WTC11 (cell line): ENCODE measurements around the gene WDFY4. TPM values are rescaled to one million over a fixed set of nuclear protein-coding genes. Genes with fewer than 3 reads are reported as not detected.

Experiments used
- ATAC-seq: fragments of 200-7000 bp; cut with Tn5 transposase; 2 replicates; pipeline ENCODE4 v1.10.0; 2021; ENCODE audit warnings: mild to moderate bottlenecking, moderate library complexity
- CTCF ChIA-PET: fragments of 300-600 bp; sonication (Branson Sonifier 250); formaldehyde crosslinking; loops from one replicate; lab custom pipeline; 2021; ENCODE audit warnings: antibody characterized with exemption; lab: Charles Lee
- POLR2A ChIA-PET: fragments of 350-600 bp; sonication (Branson Sonifier 250); formaldehyde crosslinking; loops from one replicate; lab custom pipeline; 2021; ENCODE audit warnings: antibody characterized with exemption; lab: Charles Lee
- DNase-seq: peaks from one replicate; pipeline ENCODE4 v3.0.0; 2021; ENCODE audit warnings: low spot score
- H3K27ac Mint-ChIP-seq: 2 replicates; pipeline ENCODE4 v1.8.0; 2021; ENCODE audit warnings: mixed read lengths
- H3K27me3 Mint-ChIP-seq: 2 replicates; pipeline ENCODE4 v1.8.0; 2021; ENCODE audit warnings: low read depth, mild to moderate bottlenecking, moderate library complexity, mixed read lengths
- H3K36me3 Mint-ChIP-seq: 2 replicates; pipeline ENCODE4 v1.8.0; 2021; ENCODE audit warnings: mixed read lengths
- H3K4me1 Mint-ChIP-seq: 2 replicates; pipeline ENCODE4 v1.8.0; 2022; ENCODE audit warnings: mixed read lengths
- H3K4me3 Mint-ChIP-seq: 2 replicates; pipeline ENCODE4 v1.8.0; 2021; ENCODE audit warnings: mild to moderate bottlenecking, moderate library complexity, mixed read lengths
- H3K9me3 Mint-ChIP-seq: 2 replicates; pipeline ENCODE4 v1.8.0; 2021; ENCODE audit warnings: mixed read lengths
- CREM ChIP-seq: sonication (generic); formaldehyde crosslinking; IDR thresholded peaks from 2 replicates; pipeline ENCODE4 v1.8.1; 2022; ENCODE audit warnings: mild to moderate bottlenecking, missing genetic modification reagents, moderate library complexity
- FOXJ3 ChIP-seq: sonication (generic); formaldehyde crosslinking; IDR thresholded peaks from 2 replicates; pipeline ENCODE4 v1.9.0; 2021; ENCODE audit warnings: missing genetic modification reagents, mild to moderate bottlenecking, borderline replicate concordance
- GABPB1 ChIP-seq: sonication (generic); formaldehyde crosslinking; IDR thresholded peaks from 2 replicates; pipeline ENCODE4 v1.8.1; 2023; ENCODE audit warnings: mild to moderate bottlenecking, missing genetic modification reagents
- GTF2I ChIP-seq: fragments of 250-450 bp; sonication (Bioruptor Pico); conservative IDR thresholded peaks from 2 replicates; pipeline ENCODE4 v1.4.0; 2021; ENCODE audit warnings: mild to moderate bottlenecking
- IRF2 ChIP-seq: sonication (generic); formaldehyde crosslinking; IDR thresholded peaks from 2 replicates; pipeline ENCODE4 v1.8.0; 2022; ENCODE audit warnings: low read depth, missing genetic modification reagents, borderline replicate concordance
- JUN ChIP-seq: sonication (generic); formaldehyde crosslinking; IDR thresholded peaks from 2 replicates; pipeline ENCODE4 v1.8.0; 2023; ENCODE audit warnings: mild to moderate bottlenecking, missing genetic modification reagents
- NFATC4 ChIP-seq: fragments of 250-450 bp; sonication (Bioruptor Pico); IDR thresholded peaks from 2 replicates; pipeline ENCODE4 v1.9.0; 2021; ENCODE audit warnings: mild to moderate bottlenecking
- NFE2L1 ChIP-seq: sonication (generic); formaldehyde crosslinking; IDR thresholded peaks from 2 replicates; pipeline ENCODE4 v1.8.1; 2023; ENCODE audit warnings: missing genetic modification reagents
- NFYB ChIP-seq: sonication (generic); formaldehyde crosslinking; conservative IDR thresholded peaks from 2 replicates; pipeline ENCODE4 v1.8.0; 2022; ENCODE audit warnings: low read depth, missing genetic modification reagents
- NR2C2 ChIP-seq: sonication (generic); formaldehyde crosslinking; IDR thresholded peaks from 2 replicates; pipeline ENCODE4 v1.8.0; 2022; ENCODE audit warnings: mild to moderate bottlenecking, missing genetic modification reagents
- OVOL2 ChIP-seq: fragments of 250-450 bp; sonication (Bioruptor Pico); IDR thresholded peaks from 2 replicates; pipeline ENCODE4 v1.9.0; 2021; ENCODE audit warnings: mild to moderate bottlenecking, borderline replicate concordance
- PRRX2 ChIP-seq: fragments of 250-450 bp; sonication (Bioruptor Pico); IDR thresholded peaks from 2 replicates; pipeline ENCODE4 v1.8.0; 2021; ENCODE audit warnings: mild to moderate bottlenecking
- SMAD3 ChIP-seq: sonication (generic); formaldehyde crosslinking; IDR thresholded peaks from 2 replicates; pipeline ENCODE4 v1.8.0; 2022; ENCODE audit warnings: missing genetic modification reagents, mild to moderate bottlenecking, borderline replicate concordance
- total RNA-seq: library from RNA; stranded (reverse); gene quantifications from 3 replicates; pipeline ENCODE4 v1.2.3, GENCODE V29; 2021
- TF ChIP-seq, protein P1 (sequence below): fragments of 200-600 bp; IDR thresholded peaks from 2 replicates; pipeline ENCODE4 v1.8.0; 2022; ENCODE audit warnings: antibody characterized with exemption
- TF ChIP-seq, protein P2 (sequence below): sonication (generic); formaldehyde crosslinking; IDR thresholded peaks from 2 replicates; pipeline ENCODE4 v1.8.0; 2022; ENCODE audit warnings: missing genetic modification reagents
- TF ChIP-seq, protein P3 (sequence below): sonication (generic); formaldehyde crosslinking; IDR thresholded peaks from 2 replicates; pipeline ENCODE4 v1.8.1; 2023; ENCODE audit warnings: mild to moderate bottlenecking, missing genetic modification reagents
- TF ChIP-seq, protein P4 (sequence below): sonication (generic); formaldehyde crosslinking; IDR thresholded peaks from 2 replicates; pipeline ENCODE4 v1.8.1; 2023; ENCODE audit warnings: mild to moderate bottlenecking, missing genetic modification reagents
- TF ChIP-seq, protein P5 (sequence below): fragments of 250-450 bp; sonication (Bioruptor Pico); IDR thresholded peaks from 2 replicates; pipeline ENCODE4 v1.9.0; 2021; ENCODE audit warnings: mild to moderate bottlenecking
- TF ChIP-seq, protein P6 (sequence below): sonication (generic); formaldehyde crosslinking; IDR thresholded peaks from 2 replicates; pipeline ENCODE4 v1.8.1; 2023; ENCODE audit warnings: mild to moderate bottlenecking, missing genetic modification reagents, moderate library complexity

Gene WDFY4
- total RNA-seq, 1 experiment from 2014 or later: 0.13 TPM

DNA sequence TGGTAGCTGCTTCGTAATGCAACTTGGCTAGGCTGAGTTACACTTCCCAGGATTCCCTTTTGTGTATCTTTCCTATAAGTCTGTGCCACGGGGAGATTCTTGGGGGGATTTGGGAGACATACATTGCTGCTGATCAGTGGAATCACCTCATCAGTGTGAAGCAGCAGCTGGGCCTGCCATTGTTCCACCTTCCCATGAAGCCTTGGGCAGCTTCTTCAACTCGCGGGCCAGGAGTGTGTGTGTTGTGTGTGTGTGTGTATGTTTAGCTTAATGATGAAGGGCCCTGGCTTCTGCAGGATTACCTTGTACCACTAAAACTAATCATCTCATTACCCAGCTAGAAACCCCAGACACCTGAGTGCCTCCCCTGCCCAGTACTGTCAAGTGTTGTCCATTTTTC is 46.5 kb upstream of the WDFY4 start:
- H3K4me1 Mint-ChIP-seq: no peaks in the 10 kb centered on the region
- no peak overlapping the region for H3K4me3 Mint-ChIP-seq
- H3K36me3 Mint-ChIP-seq: peaks cover 12% of the 10 kb centered on the region
- H3K27me3 Mint-ChIP-seq: peaks cover 2% of the 10 kb centered on the region
- ATAC-seq (no peak), DNase-seq (no peak)
- ChIA-PET POLR2A (no interaction called here), CTCF (interaction anchor here (1.5 to 2.0 kb wide), 3 partner anchors 18 to 23 kb away, joined by 3 to 9 read pairs (median 6); no protein-coding TSS in a partner anchor)
- TF ChIP-seq, protein P1, sequence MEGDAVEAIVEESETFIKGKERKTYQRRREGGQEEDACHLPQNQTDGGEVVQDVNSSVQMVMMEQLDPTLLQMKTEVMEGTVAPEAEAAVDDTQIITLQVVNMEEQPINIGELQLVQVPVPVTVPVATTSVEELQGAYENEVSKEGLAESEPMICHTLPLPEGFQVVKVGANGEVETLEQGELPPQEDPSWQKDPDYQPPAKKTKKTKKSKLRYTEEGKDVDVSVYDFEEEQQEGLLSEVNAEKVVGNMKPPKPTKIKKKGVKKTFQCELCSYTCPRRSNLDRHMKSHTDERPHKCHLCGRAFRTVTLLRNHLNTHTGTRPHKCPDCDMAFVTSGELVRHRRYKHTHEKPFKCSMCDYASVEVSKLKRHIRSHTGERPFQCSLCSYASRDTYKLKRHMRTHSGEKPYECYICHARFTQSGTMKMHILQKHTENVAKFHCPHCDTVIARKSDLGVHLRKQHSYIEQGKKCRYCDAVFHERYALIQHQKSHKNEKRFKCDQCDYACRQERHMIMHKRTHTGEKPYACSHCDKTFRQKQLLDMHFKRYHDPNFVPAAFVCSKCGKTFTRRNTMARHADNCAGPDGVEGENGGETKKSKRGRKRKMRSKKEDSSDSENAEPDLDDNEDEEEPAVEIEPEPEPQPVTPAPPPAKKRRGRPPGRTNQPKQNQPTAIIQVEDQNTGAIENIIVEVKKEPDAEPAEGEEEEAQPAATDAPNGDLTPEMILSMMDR: no peak
- TF ChIP-seq GABPB1 (CRISPR knock-in tag) (no peak), NFE2L1 (CRISPR knock-in tag) (no peak), FOXJ3 (CRISPR knock-in tag) (no peak), IRF2 (no peak), PRRX2 (CRISPR knock-in tag) (no peak)
- TF ChIP-seq, protein P2, sequence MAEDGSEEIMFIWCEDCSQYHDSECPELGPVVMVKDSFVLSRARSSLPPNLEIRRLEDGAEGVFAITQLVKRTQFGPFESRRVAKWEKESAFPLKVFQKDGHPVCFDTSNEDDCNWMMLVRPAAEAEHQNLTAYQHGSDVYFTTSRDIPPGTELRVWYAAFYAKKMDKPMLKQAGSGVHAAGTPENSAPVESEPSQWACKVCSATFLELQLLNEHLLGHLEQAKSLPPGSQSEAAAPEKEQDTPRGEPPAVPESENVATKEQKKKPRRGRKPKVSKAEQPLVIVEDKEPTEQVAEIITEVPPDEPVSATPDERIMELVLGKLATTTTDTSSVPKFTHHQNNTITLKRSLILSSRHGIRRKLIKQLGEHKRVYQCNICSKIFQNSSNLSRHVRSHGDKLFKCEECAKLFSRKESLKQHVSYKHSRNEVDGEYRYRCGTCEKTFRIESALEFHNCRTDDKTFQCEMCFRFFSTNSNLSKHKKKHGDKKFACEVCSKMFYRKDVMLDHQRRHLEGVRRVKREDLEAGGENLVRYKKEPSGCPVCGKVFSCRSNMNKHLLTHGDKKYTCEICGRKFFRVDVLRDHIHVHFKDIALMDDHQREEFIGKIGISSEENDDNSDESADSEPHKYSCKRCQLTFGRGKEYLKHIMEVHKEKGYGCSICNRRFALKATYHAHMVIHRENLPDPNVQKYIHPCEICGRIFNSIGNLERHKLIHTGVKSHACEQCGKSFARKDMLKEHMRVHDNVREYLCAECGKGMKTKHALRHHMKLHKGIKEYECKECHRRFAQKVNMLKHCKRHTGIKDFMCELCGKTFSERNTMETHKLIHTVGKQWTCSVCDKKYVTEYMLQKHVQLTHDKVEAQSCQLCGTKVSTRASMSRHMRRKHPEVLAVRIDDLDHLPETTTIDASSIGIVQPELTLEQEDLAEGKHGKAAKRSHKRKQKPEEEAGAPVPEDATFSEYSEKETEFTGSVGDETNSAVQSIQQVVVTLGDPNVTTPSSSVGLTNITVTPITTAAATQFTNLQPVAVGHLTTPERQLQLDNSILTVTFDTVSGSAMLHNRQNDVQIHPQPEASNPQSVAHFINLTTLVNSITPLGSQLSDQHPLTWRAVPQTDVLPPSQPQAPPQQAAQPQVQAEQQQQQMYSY (CRISPR knock-in tag): no peak
- TF ChIP-seq, protein P3, sequence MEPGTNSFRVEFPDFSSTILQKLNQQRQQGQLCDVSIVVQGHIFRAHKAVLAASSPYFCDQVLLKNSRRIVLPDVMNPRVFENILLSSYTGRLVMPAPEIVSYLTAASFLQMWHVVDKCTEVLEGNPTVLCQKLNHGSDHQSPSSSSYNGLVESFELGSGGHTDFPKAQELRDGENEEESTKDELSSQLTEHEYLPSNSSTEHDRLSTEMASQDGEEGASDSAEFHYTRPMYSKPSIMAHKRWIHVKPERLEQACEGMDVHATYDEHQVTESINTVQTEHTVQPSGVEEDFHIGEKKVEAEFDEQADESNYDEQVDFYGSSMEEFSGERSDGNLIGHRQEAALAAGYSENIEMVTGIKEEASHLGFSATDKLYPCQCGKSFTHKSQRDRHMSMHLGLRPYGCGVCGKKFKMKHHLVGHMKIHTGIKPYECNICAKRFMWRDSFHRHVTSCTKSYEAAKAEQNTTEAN: no peak
- TF ChIP-seq, protein P4, sequence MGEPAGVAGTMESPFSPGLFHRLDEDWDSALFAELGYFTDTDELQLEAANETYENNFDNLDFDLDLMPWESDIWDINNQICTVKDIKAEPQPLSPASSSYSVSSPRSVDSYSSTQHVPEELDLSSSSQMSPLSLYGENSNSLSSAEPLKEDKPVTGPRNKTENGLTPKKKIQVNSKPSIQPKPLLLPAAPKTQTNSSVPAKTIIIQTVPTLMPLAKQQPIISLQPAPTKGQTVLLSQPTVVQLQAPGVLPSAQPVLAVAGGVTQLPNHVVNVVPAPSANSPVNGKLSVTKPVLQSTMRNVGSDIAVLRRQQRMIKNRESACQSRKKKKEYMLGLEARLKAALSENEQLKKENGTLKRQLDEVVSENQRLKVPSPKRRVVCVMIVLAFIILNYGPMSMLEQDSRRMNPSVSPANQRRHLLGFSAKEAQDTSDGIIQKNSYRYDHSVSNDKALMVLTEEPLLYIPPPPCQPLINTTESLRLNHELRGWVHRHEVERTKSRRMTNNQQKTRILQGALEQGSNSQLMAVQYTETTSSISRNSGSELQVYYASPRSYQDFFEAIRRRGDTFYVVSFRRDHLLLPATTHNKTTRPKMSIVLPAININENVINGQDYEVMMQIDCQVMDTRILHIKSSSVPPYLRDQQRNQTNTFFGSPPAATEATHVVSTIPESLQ: no peak
- no peak overlapping the region for H3K27ac Mint-ChIP-seq
- peaks cover 35% of the 10 kb centered on the region for H3K9me3 Mint-ChIP-seq

DNA sequence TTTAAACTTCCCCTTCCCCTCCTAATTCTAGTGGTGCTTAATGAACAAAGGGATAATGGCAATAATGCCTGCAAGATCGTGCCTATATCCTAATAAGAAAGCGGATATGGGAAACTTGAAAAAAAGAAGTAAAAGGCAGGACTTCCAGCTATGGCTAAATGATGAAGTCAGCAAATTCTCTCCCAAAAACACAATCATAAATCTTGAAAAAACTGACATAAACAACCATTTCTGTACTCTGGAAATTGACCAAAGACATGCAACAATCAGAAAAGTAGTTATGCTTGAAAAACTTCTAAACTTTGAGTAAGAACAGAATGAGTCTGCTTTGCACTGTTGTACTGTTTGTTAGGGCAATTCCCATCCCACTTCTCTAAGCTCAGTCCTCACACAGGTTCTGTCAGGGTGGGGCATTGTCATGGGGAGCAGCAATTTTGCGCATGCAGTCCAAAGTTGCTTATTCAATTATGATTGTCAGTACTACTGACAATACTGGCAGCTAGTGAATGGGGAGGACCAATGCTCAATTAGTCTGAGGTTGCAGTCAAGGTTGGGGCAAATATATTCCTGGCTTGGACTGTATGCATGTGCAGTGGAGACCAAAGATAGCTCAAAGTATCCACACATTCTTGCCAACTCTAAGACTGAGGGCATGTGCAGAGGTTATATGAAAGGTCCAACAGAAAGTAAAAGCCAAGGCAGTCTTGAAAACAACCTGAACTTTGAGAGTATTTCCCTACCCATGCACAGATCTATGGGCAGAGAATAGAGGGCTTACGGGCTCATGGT is 45.7 kb upstream of the WDFY4 start:
- no peak for DNase-seq
- TF ChIP-seq NFYB (CRISPR knock-in tag): no peak
- no peak for TF ChIP-seq OVOL2 (CRISPR knock-in tag)
- no peak for TF ChIP-seq JUN (CRISPR knock-in tag)
- TF ChIP-seq SMAD3: no peak
- TF ChIP-seq CREM (CRISPR knock-in tag): no peak
- no peak for TF ChIP-seq NR2C2 (CRISPR knock-in tag)
- TF ChIP-seq, protein P5, sequence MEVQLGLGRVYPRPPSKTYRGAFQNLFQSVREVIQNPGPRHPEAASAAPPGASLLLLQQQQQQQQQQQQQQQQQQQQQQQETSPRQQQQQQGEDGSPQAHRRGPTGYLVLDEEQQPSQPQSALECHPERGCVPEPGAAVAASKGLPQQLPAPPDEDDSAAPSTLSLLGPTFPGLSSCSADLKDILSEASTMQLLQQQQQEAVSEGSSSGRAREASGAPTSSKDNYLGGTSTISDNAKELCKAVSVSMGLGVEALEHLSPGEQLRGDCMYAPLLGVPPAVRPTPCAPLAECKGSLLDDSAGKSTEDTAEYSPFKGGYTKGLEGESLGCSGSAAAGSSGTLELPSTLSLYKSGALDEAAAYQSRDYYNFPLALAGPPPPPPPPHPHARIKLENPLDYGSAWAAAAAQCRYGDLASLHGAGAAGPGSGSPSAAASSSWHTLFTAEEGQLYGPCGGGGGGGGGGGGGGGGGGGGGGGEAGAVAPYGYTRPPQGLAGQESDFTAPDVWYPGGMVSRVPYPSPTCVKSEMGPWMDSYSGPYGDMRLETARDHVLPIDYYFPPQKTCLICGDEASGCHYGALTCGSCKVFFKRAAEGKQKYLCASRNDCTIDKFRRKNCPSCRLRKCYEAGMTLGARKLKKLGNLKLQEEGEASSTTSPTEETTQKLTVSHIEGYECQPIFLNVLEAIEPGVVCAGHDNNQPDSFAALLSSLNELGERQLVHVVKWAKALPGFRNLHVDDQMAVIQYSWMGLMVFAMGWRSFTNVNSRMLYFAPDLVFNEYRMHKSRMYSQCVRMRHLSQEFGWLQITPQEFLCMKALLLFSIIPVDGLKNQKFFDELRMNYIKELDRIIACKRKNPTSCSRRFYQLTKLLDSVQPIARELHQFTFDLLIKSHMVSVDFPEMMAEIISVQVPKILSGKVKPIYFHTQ (CRISPR knock-in tag): no peak
- TF ChIP-seq, protein P6, sequence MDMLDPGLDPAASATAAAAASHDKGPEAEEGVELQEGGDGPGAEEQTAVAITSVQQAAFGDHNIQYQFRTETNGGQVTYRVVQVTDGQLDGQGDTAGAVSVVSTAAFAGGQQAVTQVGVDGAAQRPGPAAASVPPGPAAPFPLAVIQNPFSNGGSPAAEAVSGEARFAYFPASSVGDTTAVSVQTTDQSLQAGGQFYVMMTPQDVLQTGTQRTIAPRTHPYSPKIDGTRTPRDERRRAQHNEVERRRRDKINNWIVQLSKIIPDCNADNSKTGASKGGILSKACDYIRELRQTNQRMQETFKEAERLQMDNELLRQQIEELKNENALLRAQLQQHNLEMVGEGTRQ (CRISPR knock-in tag): no peak
- no peak for TF ChIP-seq GTF2I (CRISPR knock-in tag)
- TF ChIP-seq NFATC4 (CRISPR knock-in tag): no peak
- Mint-ChIP-seq H3K27me3 (peaks cover 2% of the 10 kb centered on the region), H3K36me3 (peaks cover 12% of the 10 kb centered on the region), H3K4me3 (no peak overlapping the region), H3K4me1 (no peaks in the 10 kb centered on the region), H3K9me3 (peaks cover 38% of the 10 kb centered on the region), H3K27ac (no peak overlapping the region)
- ChIA-PET CTCF (interaction anchor here (1.5 to 2.0 kb wide), 3 partner anchors 17 to 24 kb away, joined by 3 to 9 read pairs (median 6); no protein-coding TSS in a partner anchor), POLR2A (no interaction called here)
- no peak for ATAC-seq
